Airway epithelial cell (primary cell): Measurements from ENCODE around the gene OR6C2. TPM values are rescaled to one million over a fixed set of nuclear protein-coding genes. Genes with fewer than 3 reads are reported as not detected.

Experiments
- total RNA-seq: library from RNA; depleted of rRNA; stranded (reverse); fragments of >200 nt; gene quantifications from 2 replicates; pipeline ENCODE4 v1.2.3, GENCODE V29; 2015

Gene OR6C2
- total RNA-seq: not detected in 2 replicates

GRCh38 chr12:55443776-55444175, at the start of gene OR6C2:
OR6C2 (plus strand) TSS chr12:55444076; CDS start chr12:55452214, 8,138 bp downstream.

GRCh38 chr12:55400229-55400628, 43.6 kb upstream of the OR6C2 start, which contains the start of gene OR6C65:
OR6C65 (plus strand) TSS chr12:55400529; CDS start chr12:55400529, 0 bp downstream.

GRCh38 chr12:55425954-55426353, 17.9 kb upstream of the OR6C2 start, which contains the start of gene OR6C76:
OR6C76 (plus strand) TSS chr12:55426254; CDS start chr12:55426254, 0 bp downstream.

DNA sequence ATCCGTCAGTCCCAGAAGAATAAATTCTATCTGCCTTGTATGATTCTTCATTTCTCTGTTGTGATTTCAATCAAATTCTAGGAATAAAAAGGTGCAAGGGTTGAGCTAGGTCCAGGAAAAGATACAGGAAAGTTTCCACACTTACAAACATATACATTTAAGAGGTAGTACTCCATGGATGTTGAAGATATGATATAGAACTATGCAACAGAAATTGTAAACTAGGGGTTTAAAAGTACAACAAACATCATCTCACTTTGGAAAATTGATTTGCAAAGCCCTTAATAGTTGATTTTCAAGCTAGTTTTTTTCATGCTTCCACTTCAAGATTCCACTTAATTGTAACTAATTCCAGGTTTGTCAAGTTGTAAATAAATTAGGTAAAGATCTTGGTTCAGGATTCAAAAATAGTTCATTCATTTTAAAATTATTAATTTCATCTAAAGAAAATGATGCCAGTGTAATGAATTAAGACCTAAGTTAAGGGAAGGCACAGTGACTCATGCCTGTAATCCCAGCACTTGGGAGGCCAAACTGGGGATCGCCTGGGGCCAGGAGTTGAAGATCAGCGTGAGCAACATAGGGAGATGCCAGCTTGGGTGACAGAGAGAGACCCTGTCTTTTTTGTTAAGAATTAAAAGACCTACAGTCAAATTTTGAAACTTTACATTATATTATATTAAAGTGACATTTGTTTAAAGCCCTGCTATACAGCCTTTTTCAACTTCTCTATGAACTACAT, 26.4 kb downstream of the OR6C2 start, which contains the start of gene OR6C70:
TSS of gene OR6C70 (minus strand) at position 51 of the 742 bp plus-strand sequence. CDS start at position 51, 0 bp downstream.

GRCh38 chr12:55492078-55492477, 48.2 kb downstream of the OR6C2 start, which contains the start of gene OR6C68:
OR6C68 (plus strand) TSS chr12:55492378; CDS start chr12:55492378, 0 bp downstream.

Other genes with a start within 250 kb of the OR6C2 start
- not detected in 2 replicates for gene OR10A7, start 223.1 kb upstream of the OR6C2 start, total RNA-seq
- not detected in 2 replicates for gene OR6C74, start 199.5 kb upstream of the OR6C2 start, total RNA-seq
- gene OR6C6, start 147.5 kb upstream of the OR6C2 start, total RNA-seq: not detected in 2 replicates
- gene OR6C1, start 129.7 kb upstream of the OR6C2 start, total RNA-seq: not detected in 2 replicates
- not detected in 2 replicates for gene OR6C3, start 113.3 kb upstream of the OR6C2 start, total RNA-seq
- not detected in 2 replicates for gene OR6C75, start 81.1 kb upstream of the OR6C2 start, total RNA-seq
- gene OR6C65, start 43.5 kb upstream of the OR6C2 start, total RNA-seq: not detected in 2 replicates
- not detected in 2 replicates for gene OR6C76, start 17.8 kb upstream of the OR6C2 start, total RNA-seq
- gene OR6C70, start 26.1 kb downstream of the OR6C2 start, total RNA-seq: not detected in 2 replicates
- gene OR6C68, start 48.3 kb downstream of the OR6C2 start, total RNA-seq: not detected in 2 replicates
- gene OR6C4, start 105.5 kb downstream of the OR6C2 start, total RNA-seq: not detected in 2 replicates
- not detected in 2 replicates for gene OR2AP1, start 128.4 kb downstream of the OR6C2 start, total RNA-seq
- not detected in 2 replicates for gene OR10P1, start 192.8 kb downstream of the OR6C2 start, total RNA-seq